Measurements from ENCODE around the gene SLC18B1.

Gene SLC18B1

DNA sequence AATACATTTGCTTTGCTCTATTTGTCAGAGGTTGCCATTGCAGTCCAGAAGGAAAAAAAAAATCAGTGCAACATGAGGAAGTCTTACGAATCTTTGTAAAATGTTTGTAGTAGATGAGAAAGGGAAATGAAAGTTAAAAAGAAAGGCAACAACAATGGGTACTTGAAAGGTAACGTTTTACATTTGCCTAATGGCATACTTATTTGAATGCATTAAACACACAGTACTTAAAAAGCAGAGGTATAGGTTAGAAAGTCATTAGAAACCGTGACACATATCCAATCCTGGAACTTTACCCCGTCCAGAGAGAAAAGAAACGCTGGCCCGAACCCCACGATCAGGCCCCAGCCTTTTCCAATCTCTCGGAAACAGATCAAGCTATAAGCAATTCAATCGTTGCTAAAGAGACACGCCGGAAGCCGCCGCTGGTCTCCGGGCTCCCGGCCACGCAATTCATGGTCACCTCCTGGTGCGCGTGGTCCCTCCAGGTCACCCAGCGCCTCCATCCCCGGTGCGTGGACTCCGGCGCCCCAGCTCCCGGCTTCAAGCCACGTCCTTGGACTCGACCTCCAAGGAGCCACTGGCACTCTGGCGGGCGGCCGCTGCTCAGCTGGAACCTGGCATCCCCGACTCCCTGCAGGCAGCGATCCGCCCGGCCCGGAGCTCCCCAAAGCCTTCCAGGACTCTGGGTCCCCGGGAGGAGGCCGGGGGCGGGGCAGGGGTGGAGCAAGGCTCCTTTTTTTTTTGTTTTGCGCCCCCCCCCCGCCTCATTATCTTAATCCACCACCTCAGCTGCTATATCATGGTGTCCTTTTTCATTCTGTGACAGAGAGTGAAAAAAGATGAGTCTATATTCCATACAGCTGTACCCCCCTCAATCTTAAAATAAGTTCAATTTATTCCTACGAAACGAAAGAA, at the start of gene SLC18B1:
SLC18B1 (minus strand) TSS at position 687 of the 918 bp plus-strand sequence; CDS start at position 506, 181 bp downstream.
- DNase-seq (ENCODE audit: low read depth) = peak; percentile 48

DNA sequence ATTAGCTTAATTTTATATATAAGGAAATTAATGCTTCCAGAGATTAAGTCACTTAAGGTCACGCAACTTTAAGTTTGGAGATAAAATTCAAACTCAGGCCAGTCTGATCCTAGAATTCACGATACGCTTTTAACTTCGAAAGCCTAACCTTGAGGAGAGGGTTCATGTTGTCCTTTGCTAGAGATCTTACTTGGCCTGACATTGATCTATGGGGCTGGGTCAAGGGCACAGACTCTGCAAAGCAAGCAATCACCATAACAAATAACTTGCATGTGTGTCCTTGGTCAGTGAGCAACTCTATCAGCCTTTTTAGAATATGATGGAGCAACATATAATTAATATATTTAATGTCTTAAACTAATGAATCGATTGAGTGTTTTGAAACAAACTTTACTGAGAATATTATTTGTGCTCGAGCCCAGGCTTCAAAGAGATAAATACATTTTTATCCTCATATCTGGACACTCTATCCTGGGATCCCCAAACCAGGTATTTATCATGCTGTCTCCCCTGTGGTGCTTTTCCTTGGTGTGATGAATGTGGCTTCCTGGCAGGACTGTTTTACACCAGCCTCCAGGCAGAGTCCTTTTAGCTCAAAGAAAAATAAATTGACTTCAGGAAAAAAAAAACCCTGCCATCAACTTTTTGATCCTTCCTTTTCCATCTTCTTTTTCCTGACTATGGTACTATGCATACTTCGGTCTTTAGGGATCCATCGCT, 45.0 kb upstream of the SLC18B1 start:
- no peak for DNase-seq (ENCODE audit: low read depth)

DNA sequence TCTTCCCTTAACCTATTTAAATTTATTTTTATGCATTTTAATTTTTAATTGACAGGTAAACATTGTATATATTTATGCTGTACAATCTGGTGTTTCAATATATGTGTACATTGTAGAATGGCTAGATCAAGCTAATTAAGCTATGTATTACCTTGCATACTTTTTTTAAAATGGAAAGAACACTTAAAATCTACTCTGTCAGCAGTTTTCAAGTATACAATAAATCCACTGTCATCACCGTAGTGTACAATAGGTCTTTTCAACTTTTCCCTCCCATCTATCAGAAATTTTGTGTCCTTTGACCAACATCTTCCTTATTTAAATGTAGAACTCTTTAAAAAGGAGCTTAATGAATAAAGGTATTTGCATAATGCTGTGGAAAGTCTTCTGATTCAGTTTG, 43.5 kb upstream of the SLC18B1 start:
- DNase-seq (ENCODE audit: low read depth) = no peak

DNA sequence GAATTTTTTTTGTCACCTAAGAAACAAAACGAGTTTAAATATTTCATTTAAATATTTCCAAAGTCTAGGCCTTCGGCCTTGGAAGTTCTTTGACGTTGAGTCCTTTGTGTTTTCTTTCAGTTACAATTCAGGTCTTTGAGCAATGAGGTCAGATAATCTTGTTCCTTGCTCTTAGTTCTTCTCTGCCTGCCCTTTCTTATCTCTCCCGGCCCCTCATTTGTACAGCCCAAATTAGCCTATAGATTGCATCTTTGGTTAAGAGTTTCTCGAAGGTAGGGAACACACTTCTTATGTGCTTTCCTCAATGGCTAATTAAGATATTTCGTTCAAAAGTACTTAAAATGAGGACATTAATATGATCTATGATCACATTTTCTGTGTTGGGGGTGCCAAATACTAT, 34.5 kb upstream of the SLC18B1 start:
- DNase-seq (ENCODE audit: low read depth) = no peak

DNA sequence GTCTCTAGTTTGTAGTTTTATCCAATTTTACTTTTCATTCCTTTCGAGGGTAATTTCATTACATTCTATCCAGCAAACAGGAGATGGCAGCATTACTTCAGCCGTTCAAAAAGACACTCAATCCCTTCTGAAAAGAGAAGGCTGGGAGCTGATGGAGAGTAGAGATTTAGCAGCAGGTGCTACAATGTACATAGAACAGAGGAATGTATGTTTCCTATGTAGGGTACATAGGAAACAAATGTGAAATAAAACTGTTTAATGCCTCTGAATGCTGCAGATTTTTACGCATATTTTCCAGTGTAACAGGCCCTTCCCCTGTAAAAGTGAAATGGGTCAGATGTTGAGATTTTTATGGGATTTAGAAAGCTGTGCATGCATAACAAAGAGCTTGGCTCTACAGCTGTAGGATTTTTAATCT, 31.9 kb upstream of the SLC18B1 start:
- no peak for DNase-seq (ENCODE audit: low read depth)

DNA sequence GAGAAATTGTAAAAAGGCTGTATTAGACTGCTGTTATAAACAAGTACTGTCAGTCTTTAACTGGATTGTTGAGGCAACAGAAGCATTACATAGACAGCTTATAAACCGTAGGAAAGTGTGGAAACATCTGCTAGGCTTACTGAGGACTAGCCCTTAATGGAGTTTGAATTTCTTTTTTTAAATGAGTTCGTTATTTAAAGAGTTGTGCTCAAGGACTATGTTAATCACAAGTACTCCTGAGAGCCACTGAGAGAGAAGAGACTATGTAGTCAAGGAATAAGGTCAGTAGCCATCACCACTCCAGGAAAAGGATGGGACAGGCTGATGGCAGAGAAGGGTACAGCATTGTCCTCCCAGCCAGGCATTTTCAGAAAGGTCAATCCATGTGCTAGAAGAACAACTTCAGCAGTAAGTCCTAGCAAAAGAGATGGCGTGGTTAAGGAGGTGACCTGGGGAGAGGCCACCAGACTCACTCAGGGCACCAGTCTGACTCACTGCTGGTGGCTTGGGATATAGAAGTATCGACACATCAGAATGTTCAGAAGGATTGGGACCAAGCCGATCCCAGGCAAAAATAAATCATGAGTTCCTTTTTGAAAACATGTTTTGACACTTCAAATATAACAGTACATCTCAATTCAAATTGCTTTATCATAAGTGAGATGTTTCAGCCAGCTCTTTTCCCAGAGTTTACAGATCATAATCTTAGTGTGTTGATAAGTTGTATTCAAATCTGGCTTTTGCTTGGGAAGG, 22.4 kb upstream of the SLC18B1 start:
- DNase-seq (ENCODE audit: low read depth) = no peak

DNA sequence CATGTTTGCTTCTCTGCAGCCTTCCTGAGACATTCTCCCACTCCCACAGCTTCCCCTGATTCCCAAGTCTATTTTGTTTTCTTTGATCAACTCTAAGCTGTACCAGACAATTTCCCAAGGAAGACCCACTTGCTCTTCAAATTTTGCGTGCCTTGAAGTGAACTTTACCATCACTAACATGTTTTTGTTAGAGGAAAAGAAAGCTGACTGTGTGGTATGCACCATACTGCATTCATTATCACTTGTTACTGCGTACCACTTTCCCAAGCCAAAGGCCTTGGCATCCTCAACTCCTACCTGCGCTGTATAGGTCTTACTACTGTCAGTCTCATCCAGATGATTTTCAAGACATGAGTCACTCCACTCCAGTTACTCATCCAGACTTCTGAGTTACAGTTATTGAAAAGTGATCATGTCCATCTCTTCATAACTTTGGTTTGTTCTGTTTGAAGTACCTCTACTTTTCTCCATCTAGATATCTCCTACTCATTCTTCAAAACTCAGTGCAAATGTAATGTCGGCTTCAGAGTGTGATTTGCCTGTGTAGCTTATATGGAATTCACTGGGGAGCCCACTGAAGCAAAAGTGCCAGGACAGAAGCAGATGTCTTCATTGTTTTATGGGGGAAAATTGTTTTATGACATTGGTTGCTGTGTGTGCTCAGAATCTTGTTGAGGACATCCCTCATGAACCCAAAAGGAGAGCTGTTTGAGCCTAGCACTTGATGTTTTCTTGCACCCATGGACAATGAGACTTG, 21.1 kb upstream of the SLC18B1 start:
- DNase-seq (ENCODE audit: low read depth) = no peak

DNA sequence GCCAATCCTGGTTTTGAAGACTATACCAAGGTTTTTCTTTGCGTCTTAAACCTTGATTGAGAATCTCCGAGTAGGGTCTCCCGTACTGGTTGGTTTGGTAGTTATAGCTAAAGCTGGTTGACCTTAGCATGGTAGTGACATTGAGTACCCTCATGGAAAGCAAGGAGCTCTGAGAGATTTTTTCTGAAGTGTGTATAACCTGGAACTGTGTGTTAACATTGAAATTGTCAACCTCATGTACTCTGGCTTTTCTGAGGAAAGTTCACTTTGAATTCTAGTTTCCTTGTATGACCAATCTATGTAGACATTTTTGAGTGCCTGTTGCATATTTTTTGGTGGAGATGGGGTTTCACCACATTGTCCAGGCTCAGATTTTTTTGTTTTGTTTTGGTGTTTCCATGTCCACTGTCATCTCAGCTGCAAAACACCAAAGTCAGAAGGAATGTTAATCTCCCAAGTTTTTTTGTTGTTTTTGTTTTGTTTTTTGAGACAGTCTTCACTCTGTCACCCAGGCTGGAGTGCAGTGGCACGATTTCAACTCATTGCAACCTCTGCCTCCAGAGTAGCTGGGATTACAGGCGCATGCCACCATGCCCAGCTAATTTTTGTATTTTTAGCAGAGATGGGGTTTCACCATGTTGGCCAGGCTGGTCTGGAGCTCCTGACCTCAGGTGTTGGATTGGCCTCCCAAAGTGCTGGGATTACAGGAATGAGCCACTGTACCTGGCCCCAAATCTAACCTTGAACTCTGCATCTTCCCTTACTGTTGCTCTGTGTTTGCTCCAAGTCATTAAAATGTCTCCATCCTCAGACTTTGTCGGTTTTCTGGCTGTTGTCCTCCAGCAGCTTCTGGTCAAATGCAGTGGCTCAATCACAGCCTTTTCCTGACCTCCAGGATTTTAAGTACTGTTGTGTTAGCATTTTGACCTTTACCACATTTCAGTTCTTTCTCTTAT, 20.2 kb upstream of the SLC18B1 start:
- DNase-seq (ENCODE audit: low read depth) = no peak

DNA sequence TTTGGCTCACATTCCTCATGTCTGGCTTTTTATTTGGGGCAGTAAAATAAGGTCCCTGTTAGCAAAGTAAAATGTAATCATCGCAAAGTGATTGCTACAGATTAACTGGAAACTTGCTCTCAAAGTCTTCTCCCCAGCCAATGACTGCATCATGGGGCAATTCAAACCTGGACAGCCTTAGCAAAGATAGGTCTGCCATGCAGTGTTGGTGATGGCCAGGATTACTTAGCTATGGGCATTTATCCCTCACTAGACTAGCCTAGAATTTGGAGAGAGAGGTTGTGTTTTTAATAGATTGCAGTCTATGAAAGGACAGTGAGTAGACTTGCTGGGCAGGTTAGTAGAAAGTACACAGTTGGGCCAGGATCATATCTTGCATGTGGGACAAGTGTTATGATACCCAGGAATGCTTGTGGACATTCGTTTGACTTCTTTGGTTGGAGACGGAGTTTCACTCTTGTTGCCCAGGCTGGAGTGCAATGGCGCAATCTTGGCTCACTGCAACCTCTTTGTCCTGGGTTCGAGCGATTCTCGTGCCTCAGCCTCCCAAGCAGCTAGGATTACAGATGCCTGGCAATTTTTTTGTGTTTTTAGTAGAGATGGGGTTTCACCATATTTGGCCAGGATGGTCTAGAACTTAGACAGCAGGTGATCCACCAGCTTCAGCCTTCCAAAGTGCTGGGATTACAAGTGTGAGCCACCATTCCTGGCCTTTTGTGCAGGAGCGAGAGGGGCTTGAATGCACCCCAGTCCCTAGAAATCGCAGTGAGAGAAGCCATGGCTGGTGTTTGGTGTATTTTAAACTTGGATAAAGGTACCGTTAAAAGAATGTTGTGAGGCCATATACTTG, 19.3 kb upstream of the SLC18B1 start:
- no peak for DNase-seq (ENCODE audit: low read depth)

DNA sequence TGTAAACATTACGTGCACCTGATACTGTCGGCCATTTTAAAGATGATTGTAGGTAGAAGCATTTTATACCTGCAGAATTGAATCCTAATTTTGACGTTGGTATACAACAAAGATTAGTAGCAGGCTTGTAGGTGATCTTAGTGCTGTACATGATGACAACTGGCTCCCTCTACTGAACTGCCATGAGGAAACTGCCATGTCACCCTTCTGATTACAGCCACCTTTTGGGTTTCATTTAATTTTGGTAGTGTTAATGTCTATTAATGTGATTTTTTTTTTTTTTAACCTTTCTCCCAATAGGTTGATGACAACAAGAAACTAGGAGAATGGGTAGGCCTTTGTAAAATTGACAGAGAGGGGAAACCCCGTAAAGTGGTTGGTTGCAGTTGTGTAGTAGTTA, 18.2 kb upstream of the SLC18B1 start:
- DNase-seq (ENCODE audit: low read depth) = no peak

DNA sequence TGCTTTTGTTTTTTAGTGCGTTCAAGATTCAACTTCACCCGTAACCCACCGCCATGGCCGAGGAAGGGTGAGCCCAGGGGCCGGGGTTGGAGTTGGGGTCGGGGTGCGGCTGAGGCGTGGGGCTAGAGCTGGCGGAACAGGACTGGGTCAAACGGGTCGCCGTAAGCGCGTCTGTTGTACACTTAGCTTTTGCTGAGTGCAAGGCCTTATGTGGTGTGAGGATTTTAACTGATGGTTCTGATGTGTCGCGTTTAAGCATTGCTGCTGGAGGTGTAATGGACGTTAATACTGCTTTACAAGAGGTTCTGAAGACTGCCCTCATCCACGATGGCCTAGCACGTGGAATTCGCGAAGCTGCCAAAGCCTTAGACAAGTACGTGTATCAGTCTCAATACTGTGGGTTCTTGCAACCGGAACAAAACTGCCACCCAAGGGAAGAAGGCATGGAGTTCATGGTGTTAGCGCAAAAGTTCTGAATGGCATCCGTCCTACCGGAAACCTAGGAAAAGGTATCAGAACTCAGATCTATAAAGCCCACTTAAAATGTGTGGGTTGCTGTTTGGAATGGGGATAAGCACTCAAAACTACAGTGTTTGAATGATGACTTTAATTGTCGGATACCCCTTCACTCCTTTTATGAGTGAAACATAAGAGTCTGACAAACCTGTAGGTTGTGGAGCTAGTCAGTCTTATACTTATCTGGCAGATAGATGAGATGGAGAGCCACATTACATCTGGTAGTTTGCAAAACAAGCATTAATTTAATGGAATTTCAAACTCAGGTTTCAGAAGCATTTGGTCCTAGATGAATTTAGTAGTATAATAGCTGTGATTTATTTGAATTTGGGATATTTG, 16.5 kb upstream of the SLC18B1 start:
- no peak for DNase-seq (ENCODE audit: low read depth)

DNA sequence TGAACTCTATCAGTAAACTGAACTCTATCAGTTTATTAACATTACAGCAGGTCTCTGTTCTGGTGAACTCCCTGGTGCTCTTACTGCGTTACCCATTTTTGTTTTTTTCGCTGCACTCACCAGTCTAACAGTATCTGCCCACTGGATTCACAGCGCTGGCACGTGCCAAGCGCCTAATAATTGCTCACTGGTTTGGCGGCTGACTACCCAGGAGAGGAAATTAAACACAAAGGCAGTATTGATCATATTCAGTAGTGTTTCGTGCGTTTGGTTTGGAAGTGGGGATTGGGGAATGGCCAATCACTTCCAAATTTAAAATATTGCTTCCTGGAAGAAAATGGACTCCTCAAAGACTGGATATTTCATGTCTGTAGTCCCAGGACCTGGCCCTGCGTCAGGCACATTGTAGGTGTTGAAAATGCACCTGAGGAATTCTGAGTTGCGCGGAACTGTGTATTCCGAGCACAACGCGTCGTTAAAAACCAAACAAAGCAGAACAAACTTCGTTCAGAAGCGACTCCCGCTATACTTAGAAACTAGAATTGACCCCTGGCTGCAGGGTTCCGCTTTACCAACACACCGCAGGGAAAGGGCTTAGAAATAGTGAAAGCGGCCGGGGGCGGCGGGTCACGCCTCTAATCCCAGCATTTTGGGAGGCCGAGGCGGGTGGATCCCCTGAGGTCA, 14.9 kb upstream of the SLC18B1 start:
- peak; percentile 7 for DNase-seq (ENCODE audit: low read depth)

DNA sequence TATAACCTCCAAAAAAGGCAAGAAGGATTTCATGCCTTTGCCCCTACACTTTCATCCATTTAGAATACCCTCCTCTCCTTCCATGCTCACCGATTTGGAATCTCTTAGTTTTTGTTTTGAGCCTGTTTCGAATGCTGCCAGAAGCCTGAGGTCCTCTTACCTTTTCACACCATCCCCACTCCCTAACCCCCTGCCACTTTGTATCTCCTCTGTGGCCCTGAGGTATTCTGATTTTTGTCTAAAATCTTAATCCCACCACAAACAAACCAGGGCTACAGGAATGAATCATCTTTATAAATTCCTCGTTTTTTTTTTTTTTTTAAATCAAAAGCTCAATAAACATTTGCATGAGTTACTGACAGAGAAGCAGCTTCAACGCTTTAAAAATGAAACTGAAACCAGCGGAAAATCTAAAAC, 14.3 kb upstream of the SLC18B1 start:
- DNase-seq (ENCODE audit: low read depth) = no peak

DNA sequence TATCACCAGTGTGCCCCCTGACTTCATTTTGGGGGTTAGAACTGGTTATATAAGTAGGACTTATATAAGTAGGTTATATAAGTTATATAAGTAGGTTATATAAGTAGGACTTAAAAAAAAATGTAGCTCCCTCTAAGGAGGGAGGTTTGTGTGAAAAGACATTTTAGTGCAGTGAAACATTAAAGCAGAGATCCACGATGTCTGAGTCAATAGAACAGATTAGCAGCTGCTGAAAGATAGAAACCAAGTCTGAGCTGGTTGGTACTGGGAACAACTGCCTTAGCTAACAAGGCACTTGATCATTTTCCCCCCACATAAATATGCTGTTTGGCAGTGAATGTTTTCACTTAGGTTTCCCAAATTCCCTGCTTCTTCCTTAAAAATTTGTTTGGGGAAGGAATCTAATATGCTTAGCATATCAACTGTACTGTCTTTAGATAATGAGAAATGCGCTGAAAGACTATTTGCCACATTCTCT, 13.9 kb upstream of the SLC18B1 start:
- DNase-seq (ENCODE audit: low read depth) = no peak

DNA sequence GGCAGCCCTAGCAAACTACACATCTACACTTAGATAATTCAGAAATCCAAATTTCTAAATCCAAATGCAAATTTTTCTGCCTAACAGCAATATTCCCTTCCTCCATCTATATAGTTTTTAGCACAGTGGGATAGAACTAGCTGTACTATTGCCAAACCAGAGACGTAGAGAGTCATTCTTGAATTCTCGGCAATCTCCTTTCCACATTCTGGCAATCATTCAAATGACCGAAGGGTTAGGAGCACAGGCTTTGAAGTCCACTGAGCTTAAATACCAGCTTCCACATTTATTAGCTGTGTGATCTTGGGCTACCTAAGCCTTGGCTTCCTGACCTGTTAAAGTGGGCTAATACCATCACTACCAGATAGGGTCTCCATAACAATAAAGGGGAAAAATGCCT, 12.8 kb upstream of the SLC18B1 start:
- no peak for DNase-seq (ENCODE audit: low read depth)

DNA sequence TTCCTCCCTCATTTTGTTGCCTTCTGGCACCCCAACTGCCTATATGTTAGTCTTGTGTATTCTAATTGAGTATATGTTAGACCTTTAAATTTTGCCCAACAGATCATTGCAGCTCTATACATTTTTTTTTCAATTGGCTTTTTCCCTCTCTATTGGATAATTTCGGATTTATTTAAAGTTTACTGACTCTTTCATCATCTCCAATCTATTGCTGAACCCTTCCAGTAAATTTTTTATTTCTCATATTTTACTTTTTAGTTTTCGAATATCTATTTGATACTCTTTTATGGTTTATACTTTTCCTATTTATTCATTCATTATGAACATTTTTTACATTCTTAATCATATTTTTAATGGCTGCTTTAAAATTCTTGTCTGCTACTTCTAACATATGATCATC, 7.1 kb upstream of the SLC18B1 start:
- DNase-seq (ENCODE audit: low read depth) = no peak

DNA sequence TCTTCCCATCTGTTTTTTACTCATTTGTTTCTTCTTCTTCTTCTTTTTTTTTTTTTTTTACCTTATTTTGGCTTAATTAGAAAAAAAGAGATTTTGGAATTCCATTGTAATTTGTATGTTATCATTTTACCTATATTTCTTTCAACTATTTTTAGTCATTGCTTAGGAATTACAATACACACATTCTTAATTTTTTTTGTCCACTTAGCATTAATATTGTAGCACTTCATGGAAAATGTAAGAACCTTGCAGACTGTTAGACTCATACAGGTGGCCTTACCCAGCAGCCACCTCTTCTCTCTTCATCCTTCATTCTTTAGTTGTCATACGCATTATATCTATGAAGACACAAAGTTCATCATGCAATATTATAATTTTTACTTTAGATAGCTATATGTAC, 5.8 kb upstream of the SLC18B1 start:
- DNase-seq (ENCODE audit: low read depth) = no peak

DNA sequence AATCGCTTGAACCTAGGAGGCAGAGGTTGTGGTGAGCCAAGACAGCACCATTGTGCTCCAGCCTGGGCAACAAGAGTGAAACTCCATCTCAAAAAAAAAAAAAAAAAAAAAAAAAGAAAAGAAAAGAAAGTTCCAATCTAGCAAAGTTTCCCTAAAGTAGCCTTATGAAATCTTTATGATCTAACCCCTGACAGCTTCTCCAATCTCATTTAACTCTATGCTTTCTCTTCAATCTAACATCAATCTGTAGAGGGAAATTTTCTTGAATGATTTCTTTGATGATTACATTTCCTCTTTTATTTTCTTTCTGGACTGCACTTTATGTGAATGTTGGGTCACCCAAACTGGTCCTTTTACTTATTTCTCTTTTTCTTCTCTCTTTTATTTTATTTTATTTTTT, 2.2 kb upstream of the SLC18B1 start:
- DNase-seq (ENCODE audit: low read depth) = no peak
